NCI-H1092 treated with DMSO at 0.1 percent for 48 hours (cell line): ENCODE measurements around the gene TBC1D8.
"Not testable (repeated sequence)": the region's sequence is repeated elsewhere in the genome, so short reads cannot be mapped to it uniquely, and the experiment has no call there.

Experiments
- DNase-seq: peaks from one replicate; lab custom pipeline; 2025; lab: John Stamatoyannopoulos, UW

TBC1D8 gene

GRCh38 chr2:101151146-101151858, at the start of gene TBC1D8:
Gene TBC1D8, minus strand, starts transcription at chr2:101151382. Its CDS starts 129 bp downstream, at chr2:101151253.
- DNase-seq: peak; percentile 76

- no peak for DNase-seq
These were observed 49.5 kb upstream of the TBC1D8 start for GRCh38 chr2:101200676-101201075.

GRCh38 chr2:101199251-101199791, 48.1 kb upstream of the TBC1D8 start:
- no peak for DNase-seq

- no peak for DNase-seq
These were observed 46.6 kb upstream of the TBC1D8 start for GRCh38 chr2:101197814-101198213.

GRCh38 chr2:101197215-101197745, 46.1 kb upstream of the TBC1D8 start:
- DNase-seq: no peak

- no peak for DNase-seq
These were observed 44.9 kb upstream of the TBC1D8 start for GRCh38 chr2:101195871-101196661.

- no peak for DNase-seq
These were observed 41.9 kb upstream of the TBC1D8 start for GRCh38 chr2:101193033-101193626.

GRCh38 chr2:101190747-101191516, 39.8 kb upstream of the TBC1D8 start:
- DNase-seq: peak; percentile 25

GRCh38 chr2:101188683-101189405, 37.7 kb upstream of the TBC1D8 start:
- DNase-seq: no peak

GRCh38 chr2:101187131-101187530, 35.9 kb upstream of the TBC1D8 start:
- no peak for DNase-seq

GRCh38 chr2:101185656-101186055, 34.5 kb upstream of the TBC1D8 start:
- no peak for DNase-seq

- no peak for DNase-seq
These were observed 33.9 kb upstream of the TBC1D8 start for GRCh38 chr2:101185085-101185484.

GRCh38 chr2:101179982-101180381, 28.8 kb upstream of the TBC1D8 start:
- no peak for DNase-seq

- DNase-seq: no peak
These were observed 25.6 kb upstream of the TBC1D8 start for GRCh38 chr2:101176803-101177202.

- no peak for DNase-seq
These were observed 24.8 kb upstream of the TBC1D8 start for GRCh38 chr2:101175991-101176390.

GRCh38 chr2:101173707-101174295, 22.6 kb upstream of the TBC1D8 start:
- DNase-seq: no peak

- not testable (repeated sequence) for DNase-seq
These were observed 18.6 kb upstream of the TBC1D8 start for GRCh38 chr2:101169822-101170221.

GRCh38 chr2:101168706-101169105, 17.5 kb upstream of the TBC1D8 start:
- no peak for DNase-seq

GRCh38 chr2:101167532-101167931, 16.4 kb upstream of the TBC1D8 start:
- DNase-seq: not testable (repeated sequence)

GRCh38 chr2:101164021-101164420, 12.8 kb upstream of the TBC1D8 start:
- no peak for DNase-seq
